BLaER1 treated with 17β-estradiol and CSF1 and Interleukin-3, amounts not matched to agents 10 nM and 100 nM (cell line): ENCODE measurements around the gene SPTBN4.

Experiments
- H3K27ac ChIP-seq, 11 experiments: shearing (Covaris generic); formaldehyde crosslinking; 2 replicates each; pipeline ENCODE4 v1.8.1; 2022
- H3K27me3 ChIP-seq, 11 experiments: shearing (Covaris generic); formaldehyde crosslinking; 2 replicates each; pipeline ENCODE4 v1.8.1; 2022
- H3K36me3 ChIP-seq, 11 experiments: shearing (Covaris generic); formaldehyde crosslinking; 2 replicates each; pipeline ENCODE4 v1.8.1; 2022
- H3K4me1 ChIP-seq, 10 experiments: shearing (Covaris generic); formaldehyde crosslinking; 2 replicates each; pipeline ENCODE4 v1.8.1; 2022
- H3K4me2 ChIP-seq, 11 experiments: shearing (Covaris generic); formaldehyde crosslinking; 2 replicates each; pipeline ENCODE4 v1.8.1; 2022
- H3K4me3 ChIP-seq, 10 experiments: shearing (Covaris generic); formaldehyde crosslinking; 2 replicates each; pipeline ENCODE4 v1.8.1; 2022
- H3K9ac ChIP-seq, 11 experiments: shearing (Covaris generic); formaldehyde crosslinking; 2 replicates each; pipeline ENCODE4 v1.8.1; 2022
- H3K9me3 ChIP-seq, 11 experiments: shearing (Covaris generic); formaldehyde crosslinking; replicated peaks in 1 of 11; 2 replicates each; pipeline ENCODE4 v1.8.1; 2022
- H4K20me1 ChIP-seq, 11 experiments: shearing (Covaris generic); formaldehyde crosslinking; 2 replicates each; pipeline ENCODE4 v1.8.1; 2022
- Cebpa-rat ChIP-seq, 11 experiments: shearing (Covaris generic); IDR thresholded peaks; 2 replicates each; pipeline ENCODE4 v1.8.1; 2022

SPTBN4 gene

GRCh38 chr19:40571005-40571318 is 104.2 kb downstream of the SPTBN4 start:
- Histone ChIP-seq H3K36me3 (no peaks in the 10 kb centered on the region), H3K4me3 (no peak overlapping the region; a peak in 1 of 20 replicates)

GRCh38 chr19:40571831-40572495 is 105.2 kb downstream of the SPTBN4 start:
- no peak for TF ChIP-seq Cebpa-rat (IDR thresholded peaks at IDR 0.05)
- Histone ChIP-seq H3K9ac (0 out of 22 replicates have a peak overlapping the region, but pooled peaks of 1 of the 11 experiments have one; percentile 44), H3K27ac (peak overlapping the region in 5 of 11 experiments; percentile 5 to 40 (median 15); a peak in 5 of 22 replicates)

More at GRCh38 chr19:40571005-40571318, 104.2 kb downstream of the SPTBN4 start:
- Histone ChIP-seq H3K4me1 (peaks cover 15 to 51% (median 48%) of the 10 kb centered on the region in 10 experiments), H3K27me3 (peaks cover 28 to 37% (median 35%) of the 10 kb centered on the region in 11 experiments), H3K27ac (no peak overlapping the region), H3K9ac (no peak overlapping the region), H3K9me3 (no peaks in the 10 kb centered on the region), H4K20me1 (no peaks in the 10 kb centered on the region; a peak in 1 of 22 replicates), H3K4me2 (peak overlapping the region in 10 of 11 experiments; percentile 30 to 69 (median 44); a peak in 19 of 22 replicates)
- TF ChIP-seq Cebpa-rat (IDR thresholded peaks at IDR 0.05): no peak

DNA sequence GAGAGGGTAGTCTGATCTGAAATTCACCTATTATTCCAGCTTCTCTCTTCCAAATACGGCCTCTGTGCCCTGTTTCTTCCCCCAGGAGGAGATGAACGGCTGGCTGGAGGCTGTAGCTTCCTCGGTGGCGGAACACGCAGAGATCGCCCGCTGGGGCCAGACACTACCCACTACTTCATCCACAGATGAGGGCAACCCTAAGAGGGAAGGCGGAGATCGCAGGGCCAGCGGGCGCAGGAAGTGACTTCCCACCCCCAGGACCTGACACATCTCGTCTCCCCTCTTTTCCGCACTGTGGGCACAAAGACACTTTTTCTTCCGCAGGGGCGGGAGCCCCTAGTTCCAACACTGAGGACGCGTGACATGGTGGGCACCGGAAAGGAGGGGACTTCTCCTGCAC is 108.5 kb downstream of the SPTBN4 start:
- Histone ChIP-seq H3K4me2 (peak overlapping the region; percentile 83 to 100 (median 93); a peak in 21 of 22 replicates), H3K4me3 (peak overlapping the region in 8 of 10 experiments; percentile 70 to 90 (median 82); a peak in 15 of 20 replicates), H3K9me3 (no peaks in the 10 kb centered on the region), H3K4me1 (peaks cover 37 to 75% (median 71%) of the 10 kb centered on the region in 10 experiments), H3K27me3 (no peaks in the 10 kb centered on the region), H3K36me3 (peaks cover 2 to 23% (median 15%) of the 10 kb centered on the region in 11 experiments; a peak in 21 of 22 replicates), H4K20me1 (peaks cover 0 to 3% (median 0%) of the 10 kb centered on the region in 11 experiments; a peak in 2 of 22 replicates), H3K27ac (peak overlapping the region in 9 of 11 experiments; percentile 81 to 97 (median 91); a peak in 18 of 22 replicates), H3K9ac (peak overlapping the region in 9 of 11 experiments; percentile 85 to 90 (median 88); a peak in 17 of 22 replicates)
- no peak for TF ChIP-seq Cebpa-rat (IDR thresholded peaks at IDR 0.05)

More at GRCh38 chr19:40571831-40572495, 105.2 kb downstream of the SPTBN4 start:
- Histone ChIP-seq H3K9me3 (no peaks in the 10 kb centered on the region), H3K4me1 (peaks cover 17 to 54% (median 50%) of the 10 kb centered on the region in 10 experiments), H3K27me3 (peaks cover 19 to 27% (median 25%) of the 10 kb centered on the region in 11 experiments), H3K36me3 (no peaks in the 10 kb centered on the region), H4K20me1 (no peaks in the 10 kb centered on the region), H3K4me3 (no peak overlapping the region), H3K4me2 (peak overlapping the region in 9 of 11 experiments; percentile 0 to 69 (median 49); a peak in 16 of 22 replicates)

DNA sequence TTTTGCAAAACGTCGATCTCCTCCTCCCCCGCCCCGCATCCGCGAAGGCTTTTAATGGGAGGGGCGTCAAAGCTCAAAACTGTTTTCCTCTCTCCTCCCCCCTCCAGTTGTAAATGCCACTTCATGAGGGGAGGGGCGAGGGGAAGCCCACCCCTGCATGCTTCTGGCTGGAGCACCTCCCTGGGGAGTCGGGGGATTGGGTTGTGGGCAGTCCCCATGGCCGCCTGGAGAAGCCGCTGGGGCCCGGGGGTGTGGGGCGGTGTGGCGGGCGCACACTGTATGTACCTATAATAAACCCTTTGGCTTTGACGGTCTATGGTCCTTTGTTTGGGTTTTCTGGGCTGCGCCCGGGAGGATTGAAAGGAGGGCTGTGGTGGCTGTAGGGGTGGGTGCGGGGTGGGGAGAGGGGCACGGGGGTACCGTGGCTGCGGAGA is 109.4 kb downstream of the SPTBN4 start:
- peaks cover 11 to 32% (median 23%) of the 10 kb centered on the region in 11 experiments for H3K36me3 ChIP-seq
- peak overlapping the region; percentile 72 to 90 (median 88) for H3K9ac ChIP-seq
- H3K4me3 ChIP-seq: peak overlapping the region; percentile 70 to 90 (median 82)
- H4K20me1 ChIP-seq: peaks cover 0 to 7% (median 0%) of the 10 kb centered on the region in 11 experiments; a peak in 2 of 22 replicates
- H3K9me3 ChIP-seq: no peaks in the 10 kb centered on the region
- peak overlapping the region; percentile 83 to 100 (median 93) for H3K4me2 ChIP-seq
- TF ChIP-seq Cebpa-rat (IDR thresholded peaks at IDR 0.05): no peak
- H3K27me3 ChIP-seq: no peaks in the 10 kb centered on the region
- H3K4me1 ChIP-seq: peaks cover 46 to 80% (median 75%) of the 10 kb centered on the region in 10 experiments
- H3K27ac ChIP-seq: peak overlapping the region; percentile 49 to 97 (median 91); a peak in 20 of 22 replicates

DNA sequence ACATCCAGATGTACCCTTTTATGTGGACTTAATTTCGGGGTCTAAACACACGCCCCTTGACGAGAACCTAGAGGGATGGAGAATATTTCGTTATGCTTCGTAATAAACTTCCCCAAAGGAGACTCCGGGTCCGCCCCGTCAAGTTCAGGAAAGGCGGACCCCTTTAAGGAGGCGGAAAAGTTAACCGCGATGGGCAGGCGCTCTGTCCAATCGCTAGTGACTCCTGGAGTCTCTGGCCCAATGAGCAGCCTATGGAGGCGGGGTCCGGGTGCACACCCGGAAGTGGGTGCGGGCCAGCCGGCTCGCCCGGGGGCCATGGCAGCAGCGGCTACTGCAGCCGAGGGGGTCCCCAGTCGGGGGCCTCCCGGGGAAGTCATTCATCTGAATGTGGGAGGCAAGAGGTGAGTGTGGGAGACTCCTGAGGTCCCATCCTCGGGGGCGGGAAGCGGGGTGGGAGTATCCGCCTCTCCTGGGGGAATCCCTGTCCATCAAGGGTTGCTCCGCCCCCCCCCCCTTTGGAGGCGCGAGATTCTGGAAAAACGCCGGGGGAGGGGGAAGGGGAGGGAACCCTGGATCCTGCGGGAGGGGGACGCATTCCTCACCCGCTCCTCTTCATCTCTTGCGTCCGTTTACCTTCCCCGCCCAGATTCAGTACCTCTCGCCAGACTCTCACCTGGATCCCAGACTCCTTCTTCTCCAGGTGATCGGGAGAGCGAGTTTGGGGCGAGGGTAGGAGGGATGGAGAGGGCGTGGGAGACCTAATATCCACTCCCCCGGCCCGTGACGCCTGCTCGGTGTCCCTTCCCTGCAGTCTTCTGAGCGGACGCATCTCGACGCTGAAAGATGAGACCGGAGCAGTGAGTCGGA is 110.0 kb downstream of the SPTBN4 start, which contains the start of gene SHKBP1:
Gene SHKBP1, plus strand, starts transcription at position 289 of the 867 bp plus-strand sequence. Its CDS starts 27 bp downstream, at position 316.
- TF ChIP-seq Cebpa-rat (IDR thresholded peaks at IDR 0.05): no peak
- peaks cover 52 to 80% (median 75%) of the 10 kb centered on the region in 10 experiments for H3K4me1 ChIP-seq
- peaks cover 17 to 38% (median 29%) of the 10 kb centered on the region in 11 experiments for H3K36me3 ChIP-seq
- H4K20me1 ChIP-seq: peaks cover 0 to 7% (median 0%) of the 10 kb centered on the region in 11 experiments; a peak in 2 of 22 replicates
- no peaks in the 10 kb centered on the region for H3K9me3 ChIP-seq
- peak within 1 kb of the TSS; percentile 84 to 100 (median 97) for H3K4me2 ChIP-seq
- H3K9ac ChIP-seq: peak within 1 kb of the TSS; percentile 85 to 90 (median 88)
- peak within 1 kb of the TSS; percentile 77 to 97 (median 91) for H3K27ac ChIP-seq
- H3K4me3 ChIP-seq: peak within 1 kb of the TSS; percentile 70 to 90 (median 82)
- no peaks in the 10 kb centered on the region for H3K27me3 ChIP-seq

DNA sequence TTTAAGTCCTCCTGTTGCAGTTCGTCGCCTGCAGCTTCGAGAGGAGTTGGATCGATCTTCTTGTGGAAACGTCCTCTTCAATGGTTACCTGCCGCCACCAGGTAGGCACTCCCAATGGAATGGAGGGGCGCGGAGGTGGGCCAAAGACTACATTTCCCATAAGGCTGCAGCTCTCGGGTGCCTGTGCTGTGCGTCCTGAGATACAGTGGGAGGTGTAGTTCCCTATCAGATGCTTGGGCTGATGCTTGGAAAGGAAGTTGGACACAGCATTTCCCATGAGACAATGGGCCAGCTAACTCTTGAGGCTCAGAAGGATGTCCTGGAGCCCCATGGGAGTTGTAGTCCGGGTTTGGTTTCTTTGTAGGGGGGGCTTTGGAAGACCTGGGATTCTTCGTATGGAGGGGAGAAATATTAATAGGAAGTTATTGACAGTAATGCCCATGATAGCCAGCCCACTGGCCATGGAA is 111.7 kb downstream of the SPTBN4 start:
- Histone ChIP-seq H3K9me3 (no peaks in the 10 kb centered on the region), H3K4me1 (peaks cover 69 to 88% (median 85%) of the 10 kb centered on the region in 10 experiments), H3K27me3 (no peaks in the 10 kb centered on the region), H3K9ac (peak overlapping the region in 10 of 11 experiments; percentile 26 to 90 (median 88); a peak in 14 of 22 replicates), H3K4me2 (peak overlapping the region; percentile 76 to 99 (median 97)), H3K36me3 (peaks cover 34 to 54% (median 42%) of the 10 kb centered on the region in 11 experiments), H3K4me3 (peak overlapping the region; percentile 70 to 90 (median 82); a peak in 18 of 20 replicates), H3K27ac (peak overlapping the region in 9 of 11 experiments; percentile 82 to 97 (median 90); a peak in 19 of 22 replicates), H4K20me1 (peaks cover 0 to 7% (median 0%) of the 10 kb centered on the region in 11 experiments; a peak in 2 of 22 replicates)
- no peak for TF ChIP-seq Cebpa-rat (IDR thresholded peaks at IDR 0.05)

- Histone ChIP-seq H3K4me2 (peak overlapping the region; percentile 76 to 99 (median 97)), H3K4me1 (peaks cover 87 to 91% (median 89%) of the 10 kb centered on the region in 10 experiments), H4K20me1 (peaks cover 0 to 7% (median 0%) of the 10 kb centered on the region in 11 experiments; a peak in 2 of 22 replicates), H3K9ac (peak overlapping the region; percentile 22 to 87 (median 80)), H3K9me3 (no peaks in the 10 kb centered on the region), H3K27ac (peak overlapping the region; percentile 36 to 97 (median 88)), H3K4me3 (peak overlapping the region in 8 of 10 experiments; percentile 17 to 86 (median 57); a peak in 14 of 20 replicates), H3K36me3 (peaks cover 45 to 75% (median 59%) of the 10 kb centered on the region in 11 experiments), H3K27me3 (no peaks in the 10 kb centered on the region)
- TF ChIP-seq Cebpa-rat (IDR thresholded peaks at IDR 0.05): no peak
Measured at GRCh38 chr19:40580619-40581018, 113.8 kb downstream of the SPTBN4 start.

- H3K27ac ChIP-seq: peak overlapping the region in 9 of 11 experiments; percentile 82 to 97 (median 90); a peak in 17 of 22 replicates
- no peak for TF ChIP-seq Cebpa-rat (IDR thresholded peaks at IDR 0.05)
- peak overlapping the region in 9 of 11 experiments; percentile 45 to 85 (median 80); a peak in 14 of 22 replicates for H3K9ac ChIP-seq
- peaks cover 54 to 84% (median 67%) of the 10 kb centered on the region in 11 experiments for H3K36me3 ChIP-seq
- no peaks in the 10 kb centered on the region for H3K27me3 ChIP-seq
- H3K9me3 ChIP-seq: no peaks in the 10 kb centered on the region
- H3K4me2 ChIP-seq: peak overlapping the region in 10 of 11 experiments; percentile 87 to 99 (median 97); a peak in 19 of 22 replicates
- H3K4me3 ChIP-seq: peak overlapping the region in 3 of 10 experiments; percentile 59 to 86 (median 68); a peak in 6 of 20 replicates
- peaks cover 0 to 7% (median 0%) of the 10 kb centered on the region in 11 experiments; a peak in 2 of 22 replicates for H4K20me1 ChIP-seq
- H3K4me1 ChIP-seq: peaks cover 89 to 95% (median 92%) of the 10 kb centered on the region in 10 experiments
Measured at GRCh38 chr19:40581531-40581930, 114.7 kb downstream of the SPTBN4 start.
